Spleen (tissue), 11 donors: Measurements from ENCODE around the gene HIGD2A. TPM values are rescaled to one million over a fixed set of nuclear protein-coding genes. Genes with fewer than 3 reads are reported as not detected.
A peak's percentile ranks its signal among the peaks of the same experiment; 100 is the strongest.

Source experiments
- DNase-seq: peaks from one replicate; pipeline ENCODE4 v3.0.0-alpha.2; 2020
- H3K27ac ChIP-seq, 8 donors: fragments of 200-600 bp; sonication (generic) in 7 of 8; 1 replicate in 4 of 8; 2 replicates in 4 of 8; pipeline versions ENCODE4 v1.5.0 to v1.8.0; 2016 to 2021; ENCODE audit warnings: inconsistent platforms in 4 of 8, mild to moderate bottlenecking in 4 of 8, moderate library complexity in 1 of 8
- H3K27me3 ChIP-seq, 7 donors: fragments of 200-600 bp; sonication (generic) in 6 of 7; replicated peaks in 1 of 7; 1 replicate in 4 of 7; 2 replicates in 3 of 7; pipeline versions ENCODE4 v1.5.0 to v1.8.0; 2016 to 2021; ENCODE audit warnings: inconsistent platforms in 3 of 7, mild to moderate bottlenecking in 1 of 7
- H3K36me3 ChIP-seq, 6 donors: fragments of 200-600 bp; sonication (generic) in 5 of 6; 1 replicate in 4 of 6; 2 replicates in 2 of 6; pipeline versions ENCODE4 v1.5.0 to v1.8.0; 2016 to 2021; ENCODE audit warnings: inconsistent platforms in 2 of 6
- H3K4me1 ChIP-seq, 6 donors: fragments of 200-600 bp; sonication (generic) in 5 of 6; 1 replicate in 3 of 6; 2 replicates in 3 of 6; pipeline versions ENCODE4 v1.5.0 to v1.8.0; 2016 to 2021; ENCODE audit warnings: inconsistent platforms in 3 of 6
- H3K4me3 ChIP-seq, 8 donors: fragments of 200-600 bp; sonication (generic) in 7 of 8; 1 replicate in 4 of 8; 2 replicates in 4 of 8; pipeline versions ENCODE4 v1.5.0 to v1.8.0; 2016 to 2021; ENCODE audit warnings: inconsistent platforms in 4 of 8, mild to moderate bottlenecking in 4 of 8, moderate library complexity in 2 of 8
- H3K9me3 ChIP-seq, 8 donors: fragments of 200-600 bp; sonication (generic) in 7 of 8; 1 replicate in 4 of 8; 2 replicates in 4 of 8; pipeline versions ENCODE4 v1.5.0 to v1.8.0; 2016 to 2021; ENCODE audit warnings: inconsistent platforms in 4 of 8
- CTCF ChIP-seq, 11 experiments: fragments of 200-600 bp in 7 of 11; fragments of 450-650 bp in 4 of 11; sonication (generic) in 4 of 11; IDR thresholded peaks in 8 of 11; conservative IDR thresholded peaks in 3 of 11; 1 replicate in 7 of 11; 2 replicates in 4 of 11; pipeline versions ENCODE4 v1.4.0 to v1.8.0; 2016 to 2021; ENCODE audit warnings: antibody characterized with exemption in 11 of 11, inconsistent platforms in 4 of 11, mild to moderate bottlenecking in 1 of 11
- POLR2A ChIP-seq, 3 donors: fragments of 450-650 bp; IDR thresholded peaks; one replicate each; pipeline ENCODE4 v1.5.1; 2017; ENCODE audit warnings: antibody characterized with exemption in 3 of 3, mild to moderate bottlenecking in 1 of 3
- POLR2AphosphoS5 ChIP-seq, 3 donors: sonication (generic); formaldehyde crosslinking; IDR thresholded peaks; one replicate each; pipeline ENCODE4 v1.5.1; 2017; ENCODE audit warnings: antibody characterized with exemption in 3 of 3
- WGBS, 5 donors: extraction: QIAGEN DNeasy Blood & Tissue Kit in 3 of 5; methylation state at CpG; one replicate each; pipeline versions ENCODE4 v1.1.5 to v1.1.7; 2013 to 2018; 5-methylcytosine and 5-hydroxymethylcytosine counted together
- intact Hi-C: fragments of 100-400 bp; cut with DNase I; formaldehyde crosslinking; loops from one replicate; pipeline ENCODE4 v1.15.0; 2023; ENCODE audit warnings: low total_unique reads
- polyA plus RNA-seq, 3 donors: library from polyadenylated mRNA; stranded (reverse); fragments of 200-250 nt; gene quantifications; one replicate each; pipeline ENCODE4 v1.2.1, GENCODE V29; 2013
- total RNA-seq, 7 donors: library from RNA; depleted of rRNA in 3 of 7; stranded (reverse); fragments of >200 nt in 3 of 7; fragmentation: NEBNext Ultra II Directional in 4 of 7; extraction: Animal tissue kit (Norgen Biotek cat#: 25700) in 4 of 7; gene quantifications; one replicate each; pipeline versions ENCODE4 v1.1.0 to v1.2.1, GENCODE V29; 2016 to 2021
- donor health status: healthy with polysubstance abuse.
- donor health status: DM: no; HTN: no; CAD: no; lungs with moderate emphysema.
- donor health status: DM: no; HTN: no; CAD: no.
- donor health status: Bipolar disorder and iron deficiency.
- donor health status: healthy.
- donor health status: DM: no; HTN: no; CAD: no.
- donor health status: DM: yes; HTN: yes; CAD: no.

Gene HIGD2A
- total and polyA plus RNA-seq, 10 donors: 89.3 to 276 (median 169) TPM

GRCh38 chr5:176391479-176391878, 2.9 kb downstream of the HIGD2A start:
- no peak for TF ChIP-seq POLR2AphosphoS5 (IDR thresholded peaks at IDR 0.05)
- H3K27me3 ChIP-seq: no peaks in the 10 kb centered on the region
- intact Hi-C loops: no loop called here
- no peaks in the 10 kb centered on the region for H3K9me3 ChIP-seq
- peak overlapping the region in 3 of 8 donors; percentile 56 to 98 (median 97) for H3K27ac ChIP-seq
- no peak overlapping the region for H3K4me3 ChIP-seq
- H3K4me1 ChIP-seq: peaks cover 12 to 53% (median 32%) of the 10 kb centered on the region in 6 donors
- 81 to 96% (median 92%) methylated on average over 4 of the region's 4 CpGs for WGBS, 5 donors
- DNase-seq: peak; percentile 30
- peaks cover 0 to 67% (median 22%) of the 10 kb centered on the region in 6 donors for H3K36me3 ChIP-seq

GRCh38 chr5:176391999-176392398, 3.4 kb downstream of the HIGD2A start:
- DNase-seq: peak; percentile 42
- Histone ChIP-seq H3K9me3 (no peaks in the 10 kb centered on the region), H3K27me3 (no peaks in the 10 kb centered on the region), H3K27ac (peak overlapping the region in 3 of 8 donors; percentile 56 to 98 (median 97)), H3K4me1 (peaks cover 12 to 48% (median 27%) of the 10 kb centered on the region in 6 donors), H3K36me3 (peaks cover 0 to 68% (median 22%) of the 10 kb centered on the region in 6 donors), H3K4me3 (no peak overlapping the region)
- TF ChIP-seq POLR2A (IDR thresholded peaks at IDR 0.05): no peak
- TF ChIP-seq POLR2AphosphoS5 (IDR thresholded peaks at IDR 0.05): no peak
- no peak for TF ChIP-seq CTCF (IDR thresholded peaks at IDR 0.05 in 8 of 11, conservative IDR thresholded peaks at IDR 0.05 in 3 of 11)
- 47 to 77% (median 67%) methylated on average over 4 of the region's 4 CpGs for WGBS, 5 donors
- intact Hi-C loops: no loop called here

- Histone ChIP-seq H3K27ac (peak overlapping the region in 3 of 8 donors; percentile 56 to 98 (median 97)), H3K9me3 (no peaks in the 10 kb centered on the region), H3K4me3 (no peak overlapping the region), H3K27me3 (no peaks in the 10 kb centered on the region), H3K4me1 (peaks cover 10 to 42% (median 22%) of the 10 kb centered on the region in 6 donors), H3K36me3 (peaks cover 0 to 73% (median 22%) of the 10 kb centered on the region in 6 donors)
- 89 to 96% (median 92%) methylated on average over 6 to 11 of the region's 11 CpGs for WGBS, 5 donors
- peak; percentile 76 for DNase-seq
- TF ChIP-seq POLR2A (IDR thresholded peaks at IDR 0.05): no peak
- TF ChIP-seq CTCF (IDR thresholded peaks at IDR 0.05 in 8 of 11, conservative IDR thresholded peaks at IDR 0.05 in 3 of 11): no peak
- TF ChIP-seq POLR2AphosphoS5 (IDR thresholded peaks at IDR 0.05): no peak
- intact Hi-C loops: no loop called here
Observed at GRCh38 chr5:176392526-176392925, 4.0 kb downstream of the HIGD2A start.

GRCh38 chr5:176394096-176394495, 5.5 kb downstream of the HIGD2A start:
- no peak for TF ChIP-seq CTCF (IDR thresholded peaks at IDR 0.05 in 8 of 11, conservative IDR thresholded peaks at IDR 0.05 in 3 of 11)
- TF ChIP-seq POLR2A (IDR thresholded peaks at IDR 0.05): no peak
- no peak for TF ChIP-seq POLR2AphosphoS5 (IDR thresholded peaks at IDR 0.05)
- intact Hi-C loops: no loop called here
- DNase-seq: peak; percentile 55
- 93 to 97% (median 97%) methylated on average over 9 of the region's 9 CpGs for WGBS, 5 donors
- Histone ChIP-seq H3K4me1 (peaks cover 5 to 34% (median 15%) of the 10 kb centered on the region in 6 donors), H3K4me3 (no peak overlapping the region), H3K9me3 (no peaks in the 10 kb centered on the region), H3K27me3 (no peaks in the 10 kb centered on the region), H3K36me3 (peaks cover 0 to 88% (median 26%) of the 10 kb centered on the region in 6 donors), H3K27ac (no peak overlapping the region)
